Endodermal cell (in vitro differentiated cells): ENCODE results near the gene HAPLN2. TPM values are rescaled to one million over a fixed set of nuclear protein-coding genes. Genes with fewer than 3 reads are reported as not detected.

ENCODE experiments used
- DNase-seq: peaks from one replicate; pipeline ENCODE4 v3.0.0-alpha.2; 2017
- H3K27ac ChIP-seq: 2 replicates; pipeline ENCODE4 v1.5.1; 2013; ENCODE audit warnings: mild to moderate bottlenecking, low read depth, low read length, moderate library complexity
- H3K27me3 ChIP-seq: 2 replicates; pipeline ENCODE4 v1.6.1; 2013; ENCODE audit warnings: mild to moderate bottlenecking, low read length, moderate library complexity; ENCODE audit not compliant: insufficient read depth, control insufficient read depth, poor library complexity, severe bottlenecking
- H3K36me3 ChIP-seq: 2 replicates; pipeline ENCODE4 v1.7.0; 2013; ENCODE audit warnings: mild to moderate bottlenecking, low read length, moderate library complexity; ENCODE audit not compliant: control insufficient read depth, insufficient read depth
- H3K4me1 ChIP-seq: one replicate; pipeline ENCODE4 v1.7.0; 2013; ENCODE audit warnings: low read length; ENCODE audit not compliant: control insufficient read depth, insufficient read depth
- H3K4me3 ChIP-seq: 2 replicates; pipeline ENCODE4 v1.5.1; 2013; ENCODE audit warnings: mild to moderate bottlenecking, low read length, moderate library complexity
- H3K9ac ChIP-seq: 2 replicates; pipeline ENCODE4 v1.6.1; 2013; ENCODE audit warnings: mild to moderate bottlenecking, low read length, moderate library complexity; ENCODE audit not compliant: poor library complexity, severe bottlenecking; ENCODE audit errors: extremely low read depth
- H3K9me3 ChIP-seq: 2 replicates; pipeline ENCODE4 v1.6.1; 2013; ENCODE audit warnings: mild to moderate bottlenecking, low read length, moderate library complexity; ENCODE audit not compliant: control insufficient read depth
- H3K27ac Mint-ChIP-seq: 2 replicates; pipeline ENCODE4 v1.8.0; 2020; ENCODE audit warnings: mixed read lengths
- H3K27me3 Mint-ChIP-seq: 2 replicates; pipeline ENCODE4 v1.8.0; 2021; ENCODE audit warnings: mild to moderate bottlenecking, mixed read lengths; ENCODE audit not compliant: insufficient read depth
- H3K36me3 Mint-ChIP-seq: 2 replicates; pipeline ENCODE4 v1.8.0; 2020; ENCODE audit warnings: low read depth, mixed read lengths
- H3K4me1 Mint-ChIP-seq: 2 replicates; pipeline ENCODE4 v1.8.0; 2020; ENCODE audit warnings: mixed read lengths
- H3K4me3 Mint-ChIP-seq: 2 replicates; pipeline ENCODE4 v1.8.0; 2020; ENCODE audit warnings: mild to moderate bottlenecking, moderate library complexity, mixed read lengths
- H3K9me3 Mint-ChIP-seq: 2 replicates; pipeline ENCODE4 v1.8.0; 2020; ENCODE audit warnings: mild to moderate bottlenecking, mixed read lengths
- WGBS, 2 experiments: methylation state at CpG; one replicate each; pipeline versions ENCODE4 v1.1.5 to v1.1.7; 2013; ENCODE audit warnings: missing lambda C conversion rate in 2 of 2, mixed read lengths in 1 of 2; ENCODE audit not compliant: insufficient coverage in 1 of 2, insufficient read length in 1 of 2; 5-methylcytosine and 5-hydroxymethylcytosine counted together
- total RNA-seq, 2 donors: library from RNA; stranded (reverse); fragmentation: NEBNext Ultra II Directional in 1 of 2; extraction: Animal tissue kit (Norgen Biotek cat#: 25700) in 1 of 2; gene quantifications; 2 replicates in 1 of 2; 3 replicates in 1 of 2; pipeline ENCODE4 v1.2.1, GENCODE V29; 2021
- TF ChIP-seq, protein P1 (sequence below): fragments of 200-600 bp; sonication (generic); conservative IDR thresholded peaks from 2 replicates; pipeline ENCODE4 v1.5.0; 2021; ENCODE audit warnings: antibody characterized with exemption, mild to moderate bottlenecking

Gene HAPLN2
- total RNA-seq, 2 donors from 2014 or later = 0.42 to 2.8 TPM

- peaks cover 16% of the 10 kb centered on the region for H3K27me3 Mint-ChIP-seq
- H3K36me3 ChIP-seq = no peaks in the 10 kb centered on the region
- DNase-seq = peak; percentile 77
- peak overlapping the region; percentile 97 for H3K27ac Mint-ChIP-seq
- H3K36me3 Mint-ChIP-seq = no peaks in the 10 kb centered on the region
- H3K9me3 Mint-ChIP-seq = no peaks in the 10 kb centered on the region
- no peak overlapping the region for H3K27ac ChIP-seq
- no peak overlapping the region for H3K9ac ChIP-seq
- no peak overlapping the region for H3K4me3 Mint-ChIP-seq
- H3K4me1 ChIP-seq = peaks cover 26% of the 10 kb centered on the region
- H3K4me3 ChIP-seq = no peak overlapping the region
- H3K27me3 ChIP-seq = peaks cover 15% of the 10 kb centered on the region
- H3K9me3 ChIP-seq = no peaks in the 10 kb centered on the region
- 62% methylated on average over 5 of the region's 5 CpGs; no CpG with 5 or more reads in 1 of the 2 experiments for WGBS, 2 experiments
- TF ChIP-seq, protein P1, sequence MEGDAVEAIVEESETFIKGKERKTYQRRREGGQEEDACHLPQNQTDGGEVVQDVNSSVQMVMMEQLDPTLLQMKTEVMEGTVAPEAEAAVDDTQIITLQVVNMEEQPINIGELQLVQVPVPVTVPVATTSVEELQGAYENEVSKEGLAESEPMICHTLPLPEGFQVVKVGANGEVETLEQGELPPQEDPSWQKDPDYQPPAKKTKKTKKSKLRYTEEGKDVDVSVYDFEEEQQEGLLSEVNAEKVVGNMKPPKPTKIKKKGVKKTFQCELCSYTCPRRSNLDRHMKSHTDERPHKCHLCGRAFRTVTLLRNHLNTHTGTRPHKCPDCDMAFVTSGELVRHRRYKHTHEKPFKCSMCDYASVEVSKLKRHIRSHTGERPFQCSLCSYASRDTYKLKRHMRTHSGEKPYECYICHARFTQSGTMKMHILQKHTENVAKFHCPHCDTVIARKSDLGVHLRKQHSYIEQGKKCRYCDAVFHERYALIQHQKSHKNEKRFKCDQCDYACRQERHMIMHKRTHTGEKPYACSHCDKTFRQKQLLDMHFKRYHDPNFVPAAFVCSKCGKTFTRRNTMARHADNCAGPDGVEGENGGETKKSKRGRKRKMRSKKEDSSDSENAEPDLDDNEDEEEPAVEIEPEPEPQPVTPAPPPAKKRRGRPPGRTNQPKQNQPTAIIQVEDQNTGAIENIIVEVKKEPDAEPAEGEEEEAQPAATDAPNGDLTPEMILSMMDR = no peak
- peaks cover 72% of the 10 kb centered on the region for H3K4me1 Mint-ChIP-seq
These were observed 44.0 kb downstream of the HAPLN2 start for GRCh38 chr1:156663178-156663577.

GRCh38 chr1:156664046-156664766, 45.0 kb downstream of the HAPLN2 start:
- WGBS, 2 experiments = 28 to 55% methylated on average over 3 to 5 of the region's 5 CpGs
- Mint-ChIP-seq H3K36me3 (no peaks in the 10 kb centered on the region), H3K4me3 (no peak overlapping the region), H3K9me3 (no peaks in the 10 kb centered on the region), H3K27ac (peak overlapping the region; percentile 85), H3K27me3 (peaks cover 5% of the 10 kb centered on the region), H3K4me1 (peaks cover 79% of the 10 kb centered on the region)
- H3K9me3 ChIP-seq = no peaks in the 10 kb centered on the region
- TF ChIP-seq, protein P1 = no peak
- peaks cover 28% of the 10 kb centered on the region for H3K4me1 ChIP-seq
- H3K36me3 ChIP-seq = no peaks in the 10 kb centered on the region
- H3K9ac ChIP-seq = no peak overlapping the region
- DNase-seq = peak; percentile 84
- H3K4me3 ChIP-seq = no peak overlapping the region
- peaks cover 5% of the 10 kb centered on the region for H3K27me3 ChIP-seq
- peak overlapping the region; percentile 95 for H3K27ac ChIP-seq

DNA sequence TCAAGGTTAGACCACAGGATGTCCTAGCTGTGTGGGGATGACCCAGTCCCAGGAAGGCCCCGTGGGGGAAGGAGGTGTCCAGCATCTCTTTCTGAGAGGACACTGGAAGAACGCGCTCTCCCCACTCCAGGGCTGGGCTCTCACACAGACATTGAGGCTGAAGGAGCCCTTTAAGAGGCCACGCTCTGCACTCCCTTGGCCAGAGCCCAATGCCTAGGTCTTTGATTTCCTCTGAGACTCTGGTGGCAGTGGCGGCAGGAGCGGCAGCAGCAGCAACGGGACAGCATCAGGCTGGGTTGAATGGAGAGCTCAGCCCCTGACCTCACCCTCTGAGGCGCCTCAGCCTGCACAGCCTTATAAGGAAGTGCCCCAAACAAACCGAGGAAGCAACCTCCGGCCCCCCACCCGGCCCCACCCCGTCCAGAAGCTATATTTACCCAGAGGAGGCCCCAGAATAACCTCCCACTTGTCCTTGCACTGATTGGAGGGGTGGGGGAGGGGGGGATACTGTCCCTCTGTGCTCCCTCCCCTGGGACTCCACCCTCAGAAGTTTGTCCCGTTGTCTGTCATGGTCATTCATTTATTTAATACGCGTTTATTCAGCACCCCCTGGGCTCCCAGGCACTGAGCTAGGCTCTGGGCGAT, 45.7 kb downstream of the HAPLN2 start:
- no peaks in the 10 kb centered on the region for H3K36me3 ChIP-seq
- no peak overlapping the region for H3K9ac ChIP-seq
- 53 to 58% methylated on average over 9 to 14 of the region's 16 CpGs for WGBS, 2 experiments

More for the DNA sequence above, 45.7 kb downstream of the HAPLN2 start:
- Histone ChIP-seq H3K4me3 (no peak overlapping the region), H3K27ac (peak overlapping the region; percentile 95), H3K9me3 (no peaks in the 10 kb centered on the region), H3K27me3 (no peaks in the 10 kb centered on the region), H3K4me1 (peaks cover 28% of the 10 kb centered on the region)
- Mint-ChIP-seq H3K4me3 (no peak overlapping the region), H3K4me1 (peaks cover 79% of the 10 kb centered on the region), H3K27ac (peak overlapping the region; percentile 85), H3K36me3 (no peaks in the 10 kb centered on the region), H3K27me3 (no peaks in the 10 kb centered on the region), H3K9me3 (no peaks in the 10 kb centered on the region)
- TF ChIP-seq, protein P1 = no peak
- DNase-seq = peak; percentile 84
